DMS53 treated with DMSO at 0.1 percent for 48 hours (cell line): ENCODE measurements around the gene LHFPL4.
A peak's percentile ranks its signal among the peaks of the same experiment; 100 is the strongest.
"Not testable (repeated sequence)": the region's sequence is repeated elsewhere in the genome, so short reads cannot be mapped to it uniquely, and the experiment has no call there.

Experiments
- DNase-seq: peaks from one replicate; lab custom pipeline; 2025; ENCODE audit not compliant: unreplicated experiment; lab: John Stamatoyannopoulos, UW

The LHFPL4 gene

GRCh38 chr3:9542182-9542581, 11.4 kb downstream of the LHFPL4 start:
- DNase-seq, result no peak

GRCh38 chr3:9536212-9536611, 17.4 kb downstream of the LHFPL4 start:
- no peak for DNase-seq

DNA sequence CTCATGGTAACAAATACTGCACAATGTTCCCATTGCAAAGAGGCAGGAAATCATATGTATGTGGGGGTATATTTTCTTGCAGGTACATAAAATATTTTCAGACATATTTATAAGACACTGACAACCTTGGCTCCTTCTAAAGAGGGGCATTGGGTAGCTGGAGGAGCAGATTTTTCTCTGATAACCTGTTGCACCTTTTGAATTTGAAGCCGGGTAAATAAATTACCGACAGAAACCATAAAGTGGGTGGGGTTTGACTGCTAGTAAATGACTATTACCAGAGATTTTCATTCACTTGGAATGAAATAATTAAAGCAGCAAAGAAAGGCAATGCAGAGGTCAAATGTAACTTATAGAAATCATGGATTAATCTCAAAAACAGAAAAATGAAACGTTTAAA, 19.2 kb downstream of the LHFPL4 start:
- DNase-seq, result no peak

DNA sequence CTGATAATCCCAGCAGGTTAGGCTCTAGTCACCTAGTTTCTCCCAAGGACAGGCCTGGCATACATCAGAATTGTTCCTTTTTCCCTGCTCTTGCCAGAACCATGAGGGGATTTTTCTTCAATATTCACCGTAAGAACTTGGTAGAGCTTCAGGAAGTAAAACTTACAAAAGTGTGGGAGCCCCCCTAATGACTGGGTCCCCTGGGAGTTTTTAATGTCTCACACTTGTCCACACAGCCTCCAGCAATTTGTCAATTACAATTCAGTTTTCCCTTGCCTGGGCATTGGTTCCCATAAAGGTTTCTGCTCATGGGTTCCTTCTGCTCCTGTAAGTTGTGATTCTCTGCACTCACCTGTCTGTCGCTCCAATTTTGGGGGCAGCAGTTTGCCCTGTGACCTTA, 28.5 kb downstream of the LHFPL4 start:
- DNase-seq, result no peak

DNA sequence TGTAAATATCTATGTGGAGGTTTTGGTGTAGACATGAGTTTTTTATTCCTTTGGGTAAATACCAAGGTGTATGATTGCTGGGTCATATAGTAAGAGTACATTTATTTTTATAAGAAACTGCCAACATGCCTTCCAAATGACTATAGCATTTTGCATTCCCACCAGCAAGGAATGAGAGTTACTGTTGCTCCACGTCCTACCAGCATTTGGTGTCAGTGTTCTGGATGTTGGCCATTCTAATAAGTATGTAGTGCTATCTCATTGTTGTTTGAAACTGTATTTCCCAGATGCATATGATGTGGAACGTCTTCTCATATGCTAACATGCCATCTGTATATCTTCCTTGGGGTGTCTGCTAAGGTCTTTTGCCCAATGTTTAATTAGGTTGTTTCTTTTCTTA, 38.7 kb downstream of the LHFPL4 start:
- no peak for DNase-seq

DNA sequence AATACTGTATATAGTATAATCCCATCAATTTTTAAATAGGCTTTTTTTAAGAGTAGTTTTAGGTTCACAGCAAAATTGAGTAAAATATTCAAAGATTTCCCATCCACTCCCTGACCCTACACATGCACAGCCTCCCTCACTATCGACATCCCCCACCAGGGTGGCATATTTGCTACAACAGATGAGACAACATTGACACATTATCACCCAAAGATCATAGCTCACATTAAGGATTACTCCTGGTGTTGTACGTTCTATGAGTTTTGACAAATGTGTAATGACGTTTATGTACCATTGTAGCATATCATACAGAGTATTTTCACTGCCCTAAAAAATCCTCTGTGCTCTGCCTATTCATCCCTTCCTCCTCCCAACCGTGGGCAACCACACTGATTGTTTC, 39.3 kb downstream of the LHFPL4 start:
- no peak for DNase-seq

DNA sequence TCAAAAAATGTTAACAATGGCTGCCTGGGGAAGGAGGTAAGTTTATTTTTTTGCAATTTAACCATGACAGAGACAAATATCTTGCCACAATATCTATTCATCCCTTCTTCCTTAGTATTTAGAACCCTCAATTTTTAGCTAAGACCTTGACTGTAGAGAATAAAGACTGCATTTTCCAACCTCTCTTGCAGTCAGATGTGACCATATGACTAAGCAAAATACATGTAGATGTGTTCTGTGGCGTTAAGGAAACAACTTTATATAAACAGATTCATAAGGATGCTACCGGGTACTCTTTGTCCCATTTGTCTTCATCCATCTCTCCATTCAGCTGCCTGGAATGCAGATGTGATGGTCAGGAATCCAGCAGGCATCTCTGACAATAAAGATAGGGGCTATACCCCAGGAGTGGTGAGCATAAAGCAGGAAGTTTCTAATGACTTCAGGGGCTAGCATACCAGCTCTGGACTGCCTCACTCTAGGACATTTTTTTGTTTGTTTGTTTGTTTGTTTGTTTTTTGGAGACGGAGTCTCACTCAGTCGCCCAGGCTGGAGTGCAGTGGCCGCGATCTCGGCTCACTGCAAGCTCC, 41.1 kb downstream of the LHFPL4 start:
- no peak for DNase-seq

DNA sequence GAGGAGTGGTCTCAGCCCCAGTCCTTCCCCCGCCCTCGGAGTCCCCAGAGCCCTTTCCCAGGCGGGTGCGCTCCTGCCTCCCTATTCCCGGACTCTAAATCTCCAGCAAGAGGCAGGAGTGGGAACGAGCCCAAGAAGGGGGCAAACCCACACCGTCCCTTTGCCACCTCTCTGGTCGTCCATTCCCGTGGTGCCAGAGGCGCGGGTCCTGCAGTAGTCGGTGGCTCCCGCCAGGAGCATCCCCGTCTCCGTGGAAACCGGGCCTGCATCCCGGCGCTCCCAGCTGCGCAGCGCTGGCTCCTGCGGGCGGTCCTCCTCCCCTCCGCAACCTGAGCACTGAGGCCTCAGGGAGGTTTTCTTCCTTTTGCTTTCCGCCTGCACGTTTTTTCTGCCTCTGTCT, 44.8 kb downstream of the LHFPL4 start:
- no peak for DNase-seq

DNA sequence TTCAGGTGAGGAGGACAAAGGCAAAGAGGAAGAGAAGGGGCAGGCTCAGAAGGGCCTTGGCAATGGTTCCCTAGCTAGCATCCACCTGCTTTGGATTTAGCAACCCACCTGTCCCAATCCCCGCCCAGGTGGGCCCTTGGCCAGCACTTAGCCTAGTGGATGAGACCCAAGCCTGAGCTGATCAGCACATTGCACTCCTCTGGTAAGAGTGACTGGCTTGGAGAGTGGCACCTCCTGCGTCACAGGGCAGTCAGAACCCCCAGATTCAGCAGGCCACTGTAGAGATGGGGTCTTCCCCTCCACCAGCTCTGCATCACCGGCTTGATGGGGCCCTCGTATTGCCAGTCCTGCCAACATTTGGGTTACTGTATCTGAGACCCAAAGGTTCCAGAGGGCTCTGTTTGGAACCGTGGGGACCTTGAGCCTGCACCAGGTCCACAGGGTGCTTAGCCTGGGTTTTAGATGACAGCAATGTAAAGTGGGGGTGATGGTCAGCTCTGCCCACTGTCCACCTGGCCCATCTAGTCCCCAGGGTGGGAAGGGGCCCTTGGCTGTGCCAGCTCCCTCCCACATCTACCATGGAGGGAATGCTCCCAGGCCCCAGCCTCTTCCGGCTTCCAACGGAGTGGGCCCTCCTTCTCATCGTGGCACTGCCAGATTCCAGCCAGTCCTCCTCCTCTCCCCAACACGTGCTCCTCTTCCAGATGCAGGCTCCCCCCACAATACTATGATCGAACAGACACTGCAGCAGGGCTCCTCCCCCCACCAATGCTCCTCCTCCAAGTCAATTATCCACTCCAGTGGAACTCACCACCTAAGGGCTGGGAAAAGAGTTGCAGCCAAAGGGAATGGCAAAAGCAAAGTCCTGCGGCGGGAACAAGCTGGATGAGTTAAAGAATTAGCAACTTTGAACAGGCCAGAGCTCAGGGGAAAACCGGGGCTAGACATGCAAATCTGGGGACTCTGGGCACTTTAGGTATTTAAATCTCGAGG, 45.7 kb downstream of the LHFPL4 start:
- no peak for DNase-seq

DNA sequence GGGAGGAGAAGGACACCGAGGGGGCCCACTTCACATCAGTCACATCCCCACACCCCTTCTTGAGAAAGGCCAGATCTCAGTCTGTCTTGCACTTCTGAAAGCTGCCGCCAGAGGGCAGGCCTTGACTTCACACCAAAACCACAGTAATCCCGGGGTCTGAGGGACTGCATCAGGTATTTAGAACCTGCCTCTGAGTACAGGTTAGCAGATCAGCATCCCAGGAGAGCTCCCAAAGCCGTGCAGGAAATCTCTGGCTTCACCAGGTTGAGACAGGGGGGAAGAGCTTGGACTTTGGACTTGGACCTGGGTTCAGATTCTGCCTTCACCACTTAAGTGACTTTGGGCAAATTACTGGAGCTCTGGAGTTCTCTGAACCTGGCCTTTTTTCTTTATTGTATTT, 50.3 kb downstream of the LHFPL4 start:
- peak; percentile 10 for DNase-seq

DNA sequence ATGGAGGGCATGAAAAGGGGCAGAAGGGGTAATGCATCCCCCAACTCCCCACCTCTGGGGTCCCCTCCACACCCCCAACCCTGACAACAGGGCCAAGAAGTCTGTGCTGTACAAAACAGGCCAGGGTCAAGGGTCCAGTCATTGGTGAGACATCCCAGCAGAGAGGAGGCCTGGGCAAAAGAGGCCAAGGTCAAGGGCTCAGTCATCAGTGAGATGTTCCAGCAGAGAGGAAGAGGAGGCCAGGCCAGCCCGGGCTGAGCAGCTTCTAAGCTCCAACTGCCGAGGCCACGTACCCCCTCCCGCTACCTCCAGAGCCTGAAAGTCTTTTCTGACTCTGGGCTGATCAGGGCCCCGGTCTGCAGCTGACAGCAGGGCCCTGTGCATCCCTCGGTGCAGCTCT, 52.4 kb downstream of the LHFPL4 start:
- no peak for DNase-seq

GRCh38 chr3:9500108-9501050, 53.2 kb downstream of the LHFPL4 start:
- DNase-seq, result no peak

DNA sequence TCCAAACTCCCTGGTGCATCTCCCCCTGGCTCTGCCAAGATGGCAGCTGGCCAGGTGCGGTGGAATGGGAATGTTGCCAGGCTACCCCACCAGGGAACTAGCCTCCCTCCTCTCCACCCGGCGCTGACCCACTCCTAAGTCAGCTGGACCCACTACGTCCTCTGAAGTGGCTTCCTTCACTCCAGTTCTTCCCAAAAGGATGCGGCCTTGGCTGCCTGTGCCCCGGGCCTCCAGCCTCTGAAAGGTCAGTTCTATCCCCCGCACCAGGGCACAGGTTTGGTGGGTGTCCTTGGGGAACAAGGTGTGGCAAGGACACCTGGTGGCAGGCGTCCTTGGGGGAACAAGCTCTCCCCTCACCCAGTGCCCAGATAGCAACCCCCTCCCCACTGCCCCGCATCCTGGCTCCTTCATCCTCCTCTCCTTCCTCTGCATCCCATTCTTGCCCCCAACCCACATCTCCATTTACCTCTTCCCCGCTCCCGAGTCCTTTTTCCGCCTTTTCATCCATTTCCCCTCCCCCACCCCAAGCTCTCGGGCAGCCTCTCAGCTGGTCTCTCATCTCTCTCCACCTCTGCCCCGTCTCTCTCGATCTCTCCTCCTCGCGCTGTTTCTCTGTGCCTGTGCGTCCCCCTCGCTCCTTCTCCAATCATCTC, 54.0 kb downstream of the LHFPL4 start:
- no peak for DNase-seq

DNA sequence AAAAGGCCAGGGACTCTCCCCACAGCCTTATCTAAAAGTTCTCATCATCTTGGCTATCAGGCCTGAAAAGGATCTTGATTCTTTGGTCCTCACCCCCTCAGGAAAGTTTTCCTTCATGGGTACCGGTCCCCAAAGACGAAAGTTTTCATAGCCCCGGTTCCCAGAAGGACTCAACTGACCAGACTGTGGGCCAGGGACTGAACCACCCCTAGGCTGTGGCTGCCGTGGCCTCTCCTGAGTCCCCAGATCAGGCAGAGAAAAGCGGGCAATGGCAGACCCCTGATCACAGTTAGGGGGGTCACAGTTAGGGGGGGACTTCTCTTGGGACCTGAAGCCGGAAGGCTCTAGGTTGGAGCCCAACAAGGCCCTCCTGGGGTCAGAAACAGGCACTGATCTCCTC, 54.8 kb downstream of the LHFPL4 start:
- no peak for DNase-seq

GRCh38 chr3:9497821-9498565, 55.6 kb downstream of the LHFPL4 start:
- DNase-seq, result no peak

- no peak for DNase-seq
These were observed 56.7 kb downstream of the LHFPL4 start for GRCh38 chr3:9496893-9497292.

DNA sequence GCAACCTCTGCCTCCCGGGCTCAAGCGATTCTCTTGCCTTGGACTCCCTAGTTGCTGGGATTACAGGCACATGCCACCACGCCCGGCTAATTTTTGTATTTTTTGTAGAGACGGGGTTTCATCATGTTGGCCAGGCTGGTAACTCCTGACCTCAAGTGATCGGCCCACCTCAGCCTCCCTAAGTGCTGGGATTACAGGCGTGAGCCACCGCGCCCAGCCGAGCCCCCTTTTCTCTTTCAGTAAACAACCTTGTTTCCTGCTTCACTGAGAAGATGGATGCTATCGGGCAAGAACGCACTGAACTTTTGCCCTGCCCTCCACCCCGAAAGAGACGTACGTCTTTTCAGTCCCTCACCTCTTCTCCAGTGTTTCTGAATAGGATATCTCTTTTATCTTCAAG, 59.6 kb downstream of the LHFPL4 start:
- not testable (repeated sequence) for DNase-seq

- DNase-seq, result no peak
These were observed 62.1 kb downstream of the LHFPL4 start for GRCh38 chr3:9491506-9491905.

DNA sequence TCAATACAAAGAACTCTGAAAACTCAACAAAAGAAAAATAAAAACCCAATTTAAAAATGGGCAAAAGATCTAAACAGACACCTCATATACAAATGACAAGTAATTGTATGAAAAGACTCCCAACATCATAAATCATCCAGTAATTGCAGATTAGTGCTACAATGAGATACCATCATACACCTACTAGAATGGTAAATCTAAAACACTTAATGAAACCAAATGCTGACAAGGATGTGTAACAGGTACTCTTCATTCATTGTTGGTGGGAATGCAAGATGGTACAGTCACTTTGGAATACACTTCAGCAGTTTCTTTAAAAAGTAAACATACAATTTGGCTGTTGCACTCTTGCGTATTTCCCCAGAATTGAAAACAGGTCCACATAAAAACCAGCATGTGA, 68.4 kb downstream of the LHFPL4 start:
- DNase-seq, result no peak

DNA sequence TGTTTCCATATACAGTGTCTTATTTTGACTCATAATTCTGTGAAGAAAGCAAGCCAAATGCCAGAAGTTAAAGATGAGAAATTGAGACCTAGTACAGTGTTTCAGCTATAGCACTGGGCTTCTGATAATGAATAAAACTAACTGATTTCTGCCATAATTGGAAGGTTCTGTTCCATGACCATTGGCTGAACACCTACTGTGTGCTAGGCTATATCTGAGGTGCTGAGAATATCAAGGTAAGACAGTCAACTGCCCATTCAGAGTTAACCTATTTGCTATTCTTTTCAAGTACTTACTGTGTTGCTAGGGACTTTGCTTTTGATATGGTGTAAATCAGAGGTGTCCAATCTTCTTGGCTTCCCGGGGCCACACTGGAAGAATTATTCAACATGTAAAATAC, 73.4 kb downstream of the LHFPL4 start:
- DNase-seq, result no peak
